ENCODE data around the gene CHST10. TPM values are rescaled to one million over a fixed set of nuclear protein-coding genes. Genes with fewer than 3 reads are reported as not detected.

The CHST10 gene
- total and polyA plus RNA-seq, 2 donors (not counting 3 experiments of a cell fraction or from before 2014, with no cell fraction given) = 11.1 to 12.3 TPM

- no peak overlapping the region for H3K9ac ChIP-seq (replicated peaks; ENCODE audit: extremely low read depth, insufficient read depth, low read length)
- FAIRE-seq (no peak), DNase-seq (ENCODE audit: low read depth, low spot score) (no peak)
- CTCF ChIA-PET = no interaction called here
- no peaks in the 10 kb centered on the region for H3K27me3 ChIP-seq (ENCODE audit: control insufficient read depth in 2 of 2, insufficient read depth in 2 of 2, low read length in 2 of 2)
- peaks cover 2% of the 10 kb centered on the region for H3K79me2 ChIP-seq (ENCODE audit: control insufficient read depth, insufficient read depth, low read length)
- H3K27ac ChIP-seq (ENCODE audit: insufficient read depth, low read depth, low read length) = no peak overlapping the region
- no TSS peak for BruUV-seq (replicated peaks)
- intact Hi-C loops (cut with micrococcal nuclease) = no loop called here
- H3K4me2 ChIP-seq (ENCODE audit: insufficient read depth, low read length) = no peak overlapping the region
- no peaks in the 10 kb centered on the region for H3K9me3 ChIP-seq (replicated peaks; ENCODE audit: control insufficient read depth, insufficient read depth, low read length)
- no peaks in the 10 kb centered on the region for H3K4me1 ChIP-seq (ENCODE audit: control insufficient read depth, extremely low read depth, insufficient read depth, low read length)
- POLR2A ChIA-PET = no interaction called here
- TF ChIP-seq, protein P1, sequence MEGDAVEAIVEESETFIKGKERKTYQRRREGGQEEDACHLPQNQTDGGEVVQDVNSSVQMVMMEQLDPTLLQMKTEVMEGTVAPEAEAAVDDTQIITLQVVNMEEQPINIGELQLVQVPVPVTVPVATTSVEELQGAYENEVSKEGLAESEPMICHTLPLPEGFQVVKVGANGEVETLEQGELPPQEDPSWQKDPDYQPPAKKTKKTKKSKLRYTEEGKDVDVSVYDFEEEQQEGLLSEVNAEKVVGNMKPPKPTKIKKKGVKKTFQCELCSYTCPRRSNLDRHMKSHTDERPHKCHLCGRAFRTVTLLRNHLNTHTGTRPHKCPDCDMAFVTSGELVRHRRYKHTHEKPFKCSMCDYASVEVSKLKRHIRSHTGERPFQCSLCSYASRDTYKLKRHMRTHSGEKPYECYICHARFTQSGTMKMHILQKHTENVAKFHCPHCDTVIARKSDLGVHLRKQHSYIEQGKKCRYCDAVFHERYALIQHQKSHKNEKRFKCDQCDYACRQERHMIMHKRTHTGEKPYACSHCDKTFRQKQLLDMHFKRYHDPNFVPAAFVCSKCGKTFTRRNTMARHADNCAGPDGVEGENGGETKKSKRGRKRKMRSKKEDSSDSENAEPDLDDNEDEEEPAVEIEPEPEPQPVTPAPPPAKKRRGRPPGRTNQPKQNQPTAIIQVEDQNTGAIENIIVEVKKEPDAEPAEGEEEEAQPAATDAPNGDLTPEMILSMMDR (IDR thresholded peaks at IDR 0.05; ENCODE audit: extremely low read depth in 1 of 2, insufficient read depth in 1 of 2, low read depth in 1 of 2, low read length in 2 of 2) = no peak
- TF ChIP-seq JUN (IDR thresholded peaks at IDR 0.05; ENCODE audit: borderline replicate concordance, insufficient read depth, insufficient read length, low read depth) = no peak
- TF ChIP-seq, protein P2, sequence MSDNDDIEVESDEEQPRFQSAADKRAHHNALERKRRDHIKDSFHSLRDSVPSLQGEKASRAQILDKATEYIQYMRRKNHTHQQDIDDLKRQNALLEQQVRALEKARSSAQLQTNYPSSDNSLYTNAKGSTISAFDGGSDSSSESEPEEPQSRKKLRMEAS (IDR thresholded peaks at IDR 0.05; ENCODE audit: insufficient read depth, insufficient read length) = no peak
- no peak for TF ChIP-seq EZH2 (IDR thresholded peaks at IDR 0.05; ENCODE audit: borderline replicate concordance, low read depth, low read length, severe bottlenecking)
- no peak for TF ChIP-seq POLR2A (IDR thresholded peaks at IDR 0.05; ENCODE audit: low read depth, low read length)
- TF ChIP-seq POLR2AphosphoS5 (IDR thresholded peaks at IDR 0.05; ENCODE audit: insufficient read depth, low read depth, low read length) = no peak
- TF ChIP-seq FOS (IDR thresholded peaks at IDR 0.05; ENCODE audit: borderline replicate concordance, insufficient read depth, low read length) = no peak
- no peak for TF ChIP-seq GATA2 (IDR thresholded peaks at IDR 0.05; ENCODE audit: insufficient read depth, insufficient read length, low read depth, low read length)
- TF ChIP-seq MYC (IDR thresholded peaks at IDR 0.05; ENCODE audit: low read depth, low read length) = no peak
- H3K36me3 ChIP-seq (ENCODE audit: control insufficient read depth in 2 of 2, extremely low read depth in 1 of 2, insufficient read depth in 2 of 2, low read length in 2 of 2) = peaks cover 0 to 10% of the 10 kb centered on the region in 2 experiments
- no peaks in the 10 kb centered on the region for H4K20me1 ChIP-seq (replicated peaks; ENCODE audit: control insufficient read depth, extremely low read depth, insufficient read depth, low read length)
- H3K9me1 ChIP-seq (replicated peaks; ENCODE audit: control insufficient read depth, extremely low read depth, insufficient read depth, low read length) = no peaks in the 10 kb centered on the region
- dilution Hi-C loops (cut with MboI; ENCODE audit: extremely low pct_ligation_motif_present, low sequenced_read_pairs) = no loop called here
- no peak overlapping the region for H3K4me3 ChIP-seq (replicated peaks in 1 of 3; ENCODE audit: insufficient read depth in 1 of 3, low read depth in 1 of 3, low read length in 3 of 3)
- no peak overlapping the region for H2AFZ ChIP-seq (ENCODE audit: low read depth, low read length)
These were observed 9.4 kb downstream of the CHST10 start for GRCh38 chr2:100408104-100408503.

Measured in endothelial cell of umbilical vein (primary cell).